GM10266 (cell line): ENCODE data around the gene PTF1A.

ENCODE experiments used
- DNase-seq: peaks from one replicate; pipeline ENCODE4 v3.0.0; 2012; ENCODE audit errors: extremely low spot score
- CTCF ChIP-seq: IDR thresholded peaks from 2 replicates; pipeline ENCODE4 v1.5.1; 2012; ENCODE audit warnings: mild to moderate bottlenecking, low read depth; ENCODE audit not compliant: control insufficient read depth, insufficient read depth; ENCODE audit errors: missing control alignments

The PTF1A gene

GRCh38 chr10:23191764-23192711 is at the start of gene PTF1A:
Gene PTF1A (plus strand): TSS chr10:23192312. CDS start chr10:23192531, 219 bp downstream.
- DNase-seq, result no peak
- no peak for TF ChIP-seq CTCF

GRCh38 chr10:23146258-23146657 is 45.9 kb upstream of the PTF1A start:
- DNase-seq, result no peak
- no peak for TF ChIP-seq CTCF

- TF ChIP-seq CTCF, result no peak
- DNase-seq, result no peak
These were observed 45.1 kb upstream of the PTF1A start for GRCh38 chr10:23147035-23147434.

- no peak for DNase-seq
- TF ChIP-seq CTCF, result no peak
These were observed 43.9 kb upstream of the PTF1A start for GRCh38 chr10:23148214-23148613.

- TF ChIP-seq CTCF, result no peak
- no peak for DNase-seq
These were observed 42.0 kb upstream of the PTF1A start for GRCh38 chr10:23150091-23150490.

GRCh38 chr10:23150610-23151009 is 41.5 kb upstream of the PTF1A start:
- no peak for TF ChIP-seq CTCF

GRCh38 chr10:23151071-23151470 is 41.0 kb upstream of the PTF1A start:
- no peak for TF ChIP-seq CTCF
- no peak for DNase-seq

More at GRCh38 chr10:23150610-23151009, 41.5 kb upstream of the PTF1A start:
- DNase-seq, result no peak
